Uterus (tissue), 4 donors: ENCODE data around the gene MAN1B1. TPM values are rescaled to one million over a fixed set of nuclear protein-coding genes. Genes with fewer than 3 reads are reported as not detected.

ENCODE experiments used
- DNase-seq, 2 donors: peaks; one replicate each; pipeline ENCODE4 v3.0.0-alpha.2; 2019 to 2020
- H3K27ac ChIP-seq, 2 donors: fragments of 200-600 bp; sonication (generic); 1 replicate in 1 of 2; 2 replicates in 1 of 2; pipeline ENCODE4 v1.5.1; 2016 to 2018
- H3K27me3 ChIP-seq, 2 donors: fragments of 200-600 bp; sonication (generic); one replicate each; pipeline ENCODE4 v1.5.1; 2018 to 2019; ENCODE audit warnings: control low read depth in 1 of 2
- H3K36me3 ChIP-seq, 2 donors: fragments of 200-600 bp; sonication (generic); one replicate each; pipeline ENCODE4 v1.5.1; 2019; ENCODE audit warnings: control low read depth in 1 of 2
- H3K4me1 ChIP-seq, 2 donors: fragments of 200-600 bp; sonication (generic); one replicate each; pipeline ENCODE4 v1.5.1; 2018 to 2019; ENCODE audit warnings: control low read depth in 1 of 2
- H3K4me3 ChIP-seq, 2 donors: fragments of 200-600 bp; sonication (generic); 1 replicate in 1 of 2; 2 replicates in 1 of 2; pipeline ENCODE4 v1.5.1; 2018 to 2019; ENCODE audit warnings: mild to moderate bottlenecking in 1 of 2
- H3K9me3 ChIP-seq, 2 donors: fragments of 200-600 bp; sonication (generic); one replicate each; pipeline ENCODE4 v1.5.1; 2019; ENCODE audit warnings: control low read depth in 1 of 2
- POLR2A ChIP-seq, 2 donors: fragments of 450-650 bp; IDR thresholded peaks; one replicate each; pipeline ENCODE4 v1.6.1; 2016; ENCODE audit warnings: antibody characterized with exemption in 2 of 2, mild to moderate bottlenecking in 1 of 2, moderate library complexity in 1 of 2
- intact Hi-C: fragments of 100-400 bp; cut with DNase I; formaldehyde crosslinking; loops from one replicate; pipeline ENCODE4 v1.15.1; 2023; ENCODE audit warnings: low total_unique reads
- total RNA-seq, 4 donors: library from RNA; depleted of rRNA in 3 of 4; stranded (reverse); fragments of >200 nt in 3 of 4; gene quantifications; one replicate each; pipeline versions ENCODE4 v1.1.0 to v1.2.4, GENCODE V29; 2014 to 2023
- TF ChIP-seq, protein P1 (sequence below), 4 experiments: fragments of 200-600 bp in 2 of 4; fragments of 450-650 bp in 2 of 4; sonication (generic) in 2 of 4; IDR thresholded peaks; one replicate each; pipeline ENCODE4 v1.5.1; 2016 to 2019; ENCODE audit warnings: antibody characterized with exemption in 4 of 4, mild to moderate bottlenecking in 2 of 4, moderate library complexity in 1 of 4
- donor health status: DM: yes; HTN: yes; CAD: no.

The MAN1B1 gene
- total RNA-seq, 4 donors from 2014 or later: 32.9 to 65.0 (median 47.5) TPM

GRCh38 chr9:137139468-137140150, 52.8 kb downstream of the MAN1B1 start:
- Histone ChIP-seq H3K27me3 (peaks cover 0 to 33% of the 10 kb centered on the region in 2 donors), H3K4me1 (peaks cover 0 to 12% of the 10 kb centered on the region in 2 donors), H3K9me3 (no peaks in the 10 kb centered on the region), H3K27ac (no peak overlapping the region), H3K4me3 (no peak overlapping the region), H3K36me3 (no peaks in the 10 kb centered on the region)
- no peak for DNase-seq
- intact Hi-C loops: no loop called here
- no peak for TF ChIP-seq POLR2A (IDR thresholded peaks at IDR 0.05)
- TF ChIP-seq, protein P1, sequence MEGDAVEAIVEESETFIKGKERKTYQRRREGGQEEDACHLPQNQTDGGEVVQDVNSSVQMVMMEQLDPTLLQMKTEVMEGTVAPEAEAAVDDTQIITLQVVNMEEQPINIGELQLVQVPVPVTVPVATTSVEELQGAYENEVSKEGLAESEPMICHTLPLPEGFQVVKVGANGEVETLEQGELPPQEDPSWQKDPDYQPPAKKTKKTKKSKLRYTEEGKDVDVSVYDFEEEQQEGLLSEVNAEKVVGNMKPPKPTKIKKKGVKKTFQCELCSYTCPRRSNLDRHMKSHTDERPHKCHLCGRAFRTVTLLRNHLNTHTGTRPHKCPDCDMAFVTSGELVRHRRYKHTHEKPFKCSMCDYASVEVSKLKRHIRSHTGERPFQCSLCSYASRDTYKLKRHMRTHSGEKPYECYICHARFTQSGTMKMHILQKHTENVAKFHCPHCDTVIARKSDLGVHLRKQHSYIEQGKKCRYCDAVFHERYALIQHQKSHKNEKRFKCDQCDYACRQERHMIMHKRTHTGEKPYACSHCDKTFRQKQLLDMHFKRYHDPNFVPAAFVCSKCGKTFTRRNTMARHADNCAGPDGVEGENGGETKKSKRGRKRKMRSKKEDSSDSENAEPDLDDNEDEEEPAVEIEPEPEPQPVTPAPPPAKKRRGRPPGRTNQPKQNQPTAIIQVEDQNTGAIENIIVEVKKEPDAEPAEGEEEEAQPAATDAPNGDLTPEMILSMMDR (IDR thresholded peaks at IDR 0.05): no peak

DNA sequence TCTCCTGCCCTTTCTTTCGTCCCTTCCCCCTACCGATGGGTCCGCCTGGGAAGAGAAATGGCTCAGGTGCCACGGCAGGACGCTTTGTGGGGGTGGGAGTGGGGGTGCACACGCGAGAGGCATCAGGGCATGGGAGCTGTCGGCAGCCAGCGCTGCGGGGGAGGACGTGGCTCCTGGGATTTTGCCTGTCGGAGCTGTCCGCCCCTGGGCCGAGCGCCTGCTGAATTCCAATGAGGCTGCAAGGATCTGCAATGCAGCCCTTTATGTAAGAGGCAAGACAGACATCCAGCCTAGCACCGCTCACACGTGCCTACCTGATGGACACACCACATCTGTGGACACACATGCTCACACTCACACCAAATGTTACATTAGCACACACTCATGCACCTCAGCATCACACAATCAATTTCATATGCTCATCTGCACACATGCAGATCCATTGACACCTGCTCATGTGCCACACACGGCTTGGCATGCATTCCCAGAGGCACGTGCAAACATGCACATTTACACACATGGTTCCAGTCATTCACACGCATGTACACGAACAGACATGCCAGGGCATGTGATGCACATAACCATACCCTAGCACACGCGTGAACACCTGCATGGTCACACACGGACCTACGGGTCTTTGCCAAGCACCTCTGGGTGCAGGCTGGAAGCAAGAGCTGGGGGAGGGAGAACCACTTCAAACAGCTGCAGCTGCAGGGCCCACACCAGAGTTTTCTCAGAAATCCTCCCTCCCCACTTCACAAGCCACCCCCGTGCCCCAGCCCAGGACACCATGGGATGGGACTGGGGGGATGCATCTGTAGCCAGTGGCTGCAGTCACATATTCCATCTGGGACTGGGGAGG, 53.6 kb downstream of the MAN1B1 start:
- peaks cover 0 to 12% of the 10 kb centered on the region in 2 donors for H3K4me1 ChIP-seq
- TF ChIP-seq POLR2A (IDR thresholded peaks at IDR 0.05): no peak
- TF ChIP-seq, protein P1 (IDR thresholded peaks at IDR 0.05): no peak
- no peak for DNase-seq
- H3K27ac ChIP-seq: no peak overlapping the region
- H3K9me3 ChIP-seq: no peaks in the 10 kb centered on the region
- H3K4me3 ChIP-seq: no peak overlapping the region
- H3K36me3 ChIP-seq: no peaks in the 10 kb centered on the region
- intact Hi-C loops: no loop called here
- H3K27me3 ChIP-seq: peaks cover 0 to 33% of the 10 kb centered on the region in 2 donors

DNA sequence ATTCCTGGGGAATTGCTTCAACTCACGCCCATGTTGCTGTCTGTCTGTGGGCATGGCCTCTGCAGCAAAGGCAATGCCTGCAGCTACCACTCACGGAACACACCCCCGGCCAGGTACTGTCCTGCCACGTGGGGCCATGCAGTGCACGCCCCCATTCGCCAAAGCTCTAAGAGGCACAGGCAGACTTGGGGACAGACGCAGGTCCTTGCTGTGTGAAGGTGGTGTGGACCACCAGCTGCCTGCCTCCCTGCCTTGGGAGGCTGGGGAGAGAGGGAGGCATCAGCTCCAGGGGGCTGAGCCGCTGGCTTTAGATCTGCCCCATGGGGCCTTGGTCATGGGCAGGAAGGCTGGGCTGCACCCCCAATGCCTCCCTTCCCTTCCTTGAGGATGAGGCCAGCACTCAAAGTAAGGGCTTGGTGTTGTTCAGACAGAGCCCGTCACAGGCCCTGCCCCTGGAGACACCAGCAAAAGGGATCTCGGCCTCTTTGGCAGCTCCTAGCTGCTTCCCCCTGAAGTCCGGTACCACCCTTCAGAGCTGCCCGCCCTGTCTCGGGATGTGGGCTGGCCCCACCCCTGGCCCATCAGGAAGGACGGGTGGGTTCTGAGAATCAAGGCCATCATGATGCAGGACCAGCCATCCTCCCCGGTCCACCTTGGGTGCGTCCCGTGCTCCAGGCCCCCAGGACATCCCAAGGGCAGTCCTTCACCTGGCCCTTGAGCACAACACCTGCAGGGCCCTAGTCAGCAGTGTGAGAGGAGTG, 54.4 kb downstream of the MAN1B1 start:
- Histone ChIP-seq H3K4me1 (peaks cover 0 to 12% of the 10 kb centered on the region in 2 donors), H3K27me3 (peaks cover 0 to 29% of the 10 kb centered on the region in 2 donors), H3K4me3 (no peak overlapping the region), H3K36me3 (no peaks in the 10 kb centered on the region), H3K9me3 (no peaks in the 10 kb centered on the region), H3K27ac (no peak overlapping the region)
- no peak for DNase-seq
- TF ChIP-seq, protein P1 (IDR thresholded peaks at IDR 0.05): no peak
- no peak for TF ChIP-seq POLR2A (IDR thresholded peaks at IDR 0.05)
- intact Hi-C loops: no loop called here

- peaks cover 0 to 12% of the 10 kb centered on the region in 2 donors for H3K4me1 ChIP-seq
Measured at GRCh38 chr9:137141976-137142936, 55.5 kb downstream of the MAN1B1 start.

More at GRCh38 chr9:137141976-137142936, 55.5 kb downstream of the MAN1B1 start:
- no peak for TF ChIP-seq POLR2A (IDR thresholded peaks at IDR 0.05)
- TF ChIP-seq, protein P1 (IDR thresholded peaks at IDR 0.05): no peak
- no peak for DNase-seq
- intact Hi-C loops: no loop called here
- H3K27ac ChIP-seq: no peak overlapping the region
- H3K27me3 ChIP-seq: peaks cover 0 to 19% of the 10 kb centered on the region in 2 donors
- H3K9me3 ChIP-seq: no peaks in the 10 kb centered on the region
- H3K36me3 ChIP-seq: no peaks in the 10 kb centered on the region
- H3K4me3 ChIP-seq: no peak overlapping the region
